Astrocyte (in vitro differentiated cells and primary cell): ENCODE measurements around the gene THAP2. TPM values are rescaled to one million over a fixed set of nuclear protein-coding genes. Genes with fewer than 3 reads are reported as not detected.

ENCODE experiments used
- DNase-seq: peaks from one replicate; pipeline ENCODE4 v3.0.0-alpha.2; 2010; ENCODE audit warnings: low read depth
- FAIRE-seq: peaks from 2 replicates; lab custom pipeline; 2011; peaks lifted over from hg19 to GRCh38; lab: Jason Lieb, UNC
- H2AFZ ChIP-seq: 2 replicates; pipeline ENCODE4 v1.6.0; 2012; ENCODE audit warnings: low read depth, low read length, inconsistent platforms
- H3K27ac ChIP-seq: 2 replicates; pipeline ENCODE4 v1.5.1; 2011; ENCODE audit warnings: low read depth, low read length, inconsistent platforms
- H3K27me3 ChIP-seq: 2 replicates; pipeline ENCODE4 v1.6.0; 2011; ENCODE audit warnings: low read length, inconsistent platforms; ENCODE audit not compliant: insufficient read depth
- H3K36me3 ChIP-seq: 2 replicates; pipeline ENCODE4 v1.5.1; 2011; ENCODE audit warnings: low read length, inconsistent platforms; ENCODE audit not compliant: insufficient read depth
- H3K4me1 ChIP-seq: 2 replicates; pipeline ENCODE4 v1.5.1; 2011; ENCODE audit warnings: low read length, inconsistent platforms; ENCODE audit not compliant: insufficient read depth
- H3K4me2 ChIP-seq: 2 replicates; pipeline ENCODE4 v1.6.0; 2012; ENCODE audit warnings: low read length, inconsistent platforms
- H3K4me3 ChIP-seq: 2 replicates; pipeline ENCODE4 v1.5.1; 2011; ENCODE audit warnings: low read depth, mild to moderate bottlenecking, low read length, inconsistent platforms; ENCODE audit not compliant: insufficient read depth
- H3K79me2 ChIP-seq: 2 replicates; pipeline ENCODE4 v1.6.0; 2012; ENCODE audit warnings: mild to moderate bottlenecking, low read length, inconsistent platforms; ENCODE audit not compliant: insufficient read depth
- H3K9ac ChIP-seq: 2 replicates; pipeline ENCODE4 v1.6.0; 2012; ENCODE audit warnings: mild to moderate bottlenecking, low read length, inconsistent platforms
- H3K9me3 ChIP-seq: 2 replicates; pipeline ENCODE4 v1.5.1; 2012; ENCODE audit warnings: low read depth, mild to moderate bottlenecking, low read length, inconsistent platforms; ENCODE audit not compliant: insufficient read depth
- H4K20me1 ChIP-seq: 2 replicates; pipeline ENCODE4 v1.6.0; 2012; ENCODE audit warnings: low read length, inconsistent platforms; ENCODE audit not compliant: insufficient read depth
- H3K27ac Mint-ChIP-seq: one replicate; pipeline ENCODE4 v1.8.0; 2021; ENCODE audit warnings: mild to moderate bottlenecking, mixed read lengths; ENCODE audit not compliant: unreplicated experiment
- H3K27me3 Mint-ChIP-seq: one replicate; pipeline ENCODE4 v1.8.0; 2021; ENCODE audit warnings: low read depth, mixed read lengths; ENCODE audit not compliant: unreplicated experiment
- H3K36me3 Mint-ChIP-seq: one replicate; pipeline ENCODE4 v1.8.0; 2021; ENCODE audit warnings: low read depth, mixed read lengths; ENCODE audit not compliant: unreplicated experiment
- H3K4me1 Mint-ChIP-seq: one replicate; pipeline ENCODE4 v1.8.0; 2021; ENCODE audit warnings: low read depth, mixed read lengths; ENCODE audit not compliant: unreplicated experiment
- H3K4me3 Mint-ChIP-seq: one replicate; pipeline ENCODE4 v1.8.0; 2021; ENCODE audit warnings: mild to moderate bottlenecking, moderate library complexity, mixed read lengths; ENCODE audit not compliant: unreplicated experiment
- H3K9me3 Mint-ChIP-seq: one replicate; pipeline ENCODE4 v1.8.0; 2021; ENCODE audit warnings: mild to moderate bottlenecking, mixed read lengths; ENCODE audit not compliant: unreplicated experiment
- CTCF ChIP-seq: IDR thresholded peaks from 2 replicates; pipeline ENCODE4 v1.5.1; 2011; ENCODE audit warnings: low read depth, mild to moderate bottlenecking, inconsistent platforms, low read length, moderate library complexity; ENCODE audit not compliant: insufficient read depth
- EZH2 ChIP-seq: IDR thresholded peaks from 2 replicates; pipeline ENCODE4 v1.6.1; 2012; ENCODE audit warnings: mild to moderate bottlenecking, low read length, inconsistent platforms; ENCODE audit not compliant: insufficient read depth
- total RNA-seq: library from RNA; stranded (reverse); gene quantifications from 2 replicates; pipeline ENCODE4 v1.2.1, GENCODE V29; 2021

THAP2 gene
- total RNA-seq, 1 donor from 2014 or later: 6.3 TPM

GRCh38 chr12:71661977-71662530, 2.0 kb upstream of the THAP2 start:
- Histone ChIP-seq H3K4me2 (peak overlapping the region; percentile 86), H4K20me1 (peaks cover 42% of the 10 kb centered on the region), H3K9ac (peak overlapping the region; percentile 99), H3K27me3 (no peaks in the 10 kb centered on the region), H3K4me1 (no peaks in the 10 kb centered on the region), H3K27ac (peak overlapping the region; percentile 96), H3K36me3 (peaks cover 28% of the 10 kb centered on the region), H2AFZ (no peak overlapping the region), H3K79me2 (peaks cover 86% of the 10 kb centered on the region), H3K4me3 (peak overlapping the region; percentile 93), H3K9me3 (no peaks in the 10 kb centered on the region)
- peaks cover 16% of the 10 kb centered on the region for H3K36me3 Mint-ChIP-seq
- no peaks in the 10 kb centered on the region for H3K9me3 Mint-ChIP-seq
- peak overlapping the region; percentile 100 for H3K27ac Mint-ChIP-seq
- FAIRE-seq (no peak), DNase-seq (peak; percentile 72)
- no peak for TF ChIP-seq EZH2
- no peak for TF ChIP-seq CTCF
- H3K4me1 Mint-ChIP-seq: peaks cover 12% of the 10 kb centered on the region
- no peaks in the 10 kb centered on the region for H3K27me3 Mint-ChIP-seq
- peak overlapping the region; percentile 99 for H3K4me3 Mint-ChIP-seq

GRCh38 chr12:71662849-71663560, 1.1 kb upstream of the THAP2 start:
- H3K4me3 Mint-ChIP-seq: peak overlapping the region; percentile 99
- H3K4me1 Mint-ChIP-seq: peaks cover 9% of the 10 kb centered on the region
- DNase-seq: peak; percentile 63
- peak overlapping the region; percentile 96 for H3K27ac ChIP-seq
- no peak for FAIRE-seq
- H3K27me3 ChIP-seq: no peaks in the 10 kb centered on the region
- peak overlapping the region; percentile 86 for H3K4me2 ChIP-seq
- peaks cover 42% of the 10 kb centered on the region for H4K20me1 ChIP-seq
- H3K27ac Mint-ChIP-seq: peak overlapping the region; percentile 100
- H3K36me3 ChIP-seq: peaks cover 23% of the 10 kb centered on the region
- no peaks in the 10 kb centered on the region for H3K27me3 Mint-ChIP-seq
- peaks cover 13% of the 10 kb centered on the region for H3K36me3 Mint-ChIP-seq
- peak overlapping the region; percentile 93 for H3K4me3 ChIP-seq
- H3K9ac ChIP-seq: peak overlapping the region; percentile 99
- no peaks in the 10 kb centered on the region for H3K9me3 ChIP-seq
- no peaks in the 10 kb centered on the region for H3K4me1 ChIP-seq
- TF ChIP-seq CTCF (no peak), EZH2 (no peak)
- peaks cover 77% of the 10 kb centered on the region for H3K79me2 ChIP-seq
- H2AFZ ChIP-seq: peak overlapping the region; percentile 70
- no peaks in the 10 kb centered on the region for H3K9me3 Mint-ChIP-seq
